Neural cell (in vitro differentiated cells): ENCODE data around the gene L3MBTL4. TPM values are rescaled to one million over a fixed set of nuclear protein-coding genes. Genes with fewer than 3 reads are reported as not detected.

Experiments
- H2AFZ ChIP-seq: fragments of 200-600, 300-800 bp; sonication (generic), shearing (Covaris generic); 2 replicates; pipeline ENCODE4 v1.6.0; 2014; ENCODE audit warnings: low read depth, mild to moderate bottlenecking, antibody characterized with exemption, low read length, moderate library complexity
- H3F3A ChIP-seq: fragments of 200-600 bp; shearing (Covaris generic); 2 replicates; pipeline ENCODE4 v1.6.1; 2016; ENCODE audit warnings: mild to moderate bottlenecking, moderate library complexity, mixed read lengths, antibody characterized with exemption, low read length; ENCODE audit not compliant: insufficient read depth, poor library complexity, severe bottlenecking
- H3K27ac ChIP-seq: fragments of 200-600, 300-800 bp; sonication (generic), shearing (Covaris generic); 2 replicates; pipeline ENCODE4 v1.5.1; 2014; ENCODE audit warnings: mild to moderate bottlenecking, low read length, moderate library complexity
- H3K27me3 ChIP-seq: fragments of 300-800, 200-600 bp; sonication (generic), shearing (Covaris generic); 2 replicates; pipeline ENCODE4 v1.6.0; 2014; ENCODE audit warnings: mild to moderate bottlenecking, low read depth, low read length, moderate library complexity; ENCODE audit not compliant: insufficient read depth
- H3K36me3 ChIP-seq: fragments of 300-800, 200-600 bp; sonication (generic), shearing (Covaris generic); 2 replicates; pipeline ENCODE4 v1.5.1; 2014; ENCODE audit warnings: mild to moderate bottlenecking, antibody characterized with exemption, low read length, moderate library complexity; ENCODE audit not compliant: insufficient read depth
- H3K4me2 ChIP-seq: fragments of 300-800, 200-600 bp; sonication (generic), shearing (Covaris generic); 2 replicates; pipeline ENCODE4 v1.6.0; 2014; ENCODE audit warnings: mild to moderate bottlenecking, low read length
- H3K4me3 ChIP-seq: fragments of 300-800, 200-600 bp; sonication (generic), shearing (Covaris generic); 2 replicates; pipeline ENCODE4 v1.5.1; 2014; ENCODE audit warnings: mild to moderate bottlenecking, low read length, moderate library complexity
- H3K79me2 ChIP-seq: fragments of 200-600 bp; shearing (Covaris generic); replicated peaks from 2 replicates; pipeline ENCODE4 v1.6.0; 2014; ENCODE audit warnings: mild to moderate bottlenecking, low read length, moderate library complexity; ENCODE audit not compliant: insufficient read depth
- H3K9ac ChIP-seq: fragments of 300-800, 200-600 bp; sonication (generic), shearing (Covaris generic); 2 replicates; pipeline ENCODE4 v1.6.1; 2016; ENCODE audit warnings: mild to moderate bottlenecking, low read length, mixed read lengths
- H3K9me2 ChIP-seq: fragments of 200-600 bp; shearing (Covaris generic); 2 replicates; pipeline ENCODE4 v1.6.1; 2016; ENCODE audit warnings: mild to moderate bottlenecking, low read length, mixed read lengths; ENCODE audit not compliant: insufficient read depth
- H3K9me3 ChIP-seq: fragments of 200-600, 300-800 bp; sonication (generic), shearing (Covaris generic); 2 replicates; pipeline ENCODE4 v1.6.1; 2016; ENCODE audit warnings: mild to moderate bottlenecking, mixed run types, low read length, moderate library complexity, mixed read lengths
- H4K20me1 ChIP-seq: fragments of 200-600 bp; shearing (Covaris generic); 2 replicates; pipeline ENCODE4 v1.6.1; 2016; ENCODE audit warnings: mild to moderate bottlenecking, mixed run types; ENCODE audit not compliant: insufficient read depth
- CTCF ChIP-seq: fragments of 450-650 bp; IDR thresholded peaks from 2 replicates; pipeline ENCODE4 v1.5.1; 2014; ENCODE audit warnings: antibody characterized with exemption, mild to moderate bottlenecking, moderate library complexity; ENCODE audit not compliant: poor library complexity, severe bottlenecking
- EP300 ChIP-seq: fragments of 450-650 bp; conservative IDR thresholded peaks from 2 replicates; pipeline ENCODE4 v1.6.1; 2014; ENCODE audit warnings: antibody characterized with exemption, mild to moderate bottlenecking, moderate library complexity; ENCODE audit not compliant: poor library complexity, severe bottlenecking
- EZH2 ChIP-seq: fragments of 200-600, 300-800 bp; shearing (Covaris generic), sonication (generic); IDR thresholded peaks from 2 replicates; pipeline ENCODE4 v1.6.1; 2014; ENCODE audit warnings: antibody characterized with exemption, low read length, borderline replicate concordance, mild to moderate bottlenecking; ENCODE audit not compliant: insufficient read depth, poor library complexity, severe bottlenecking
- MXI1 ChIP-seq: fragments of 450-650 bp; conservative IDR thresholded peaks from 2 replicates; pipeline ENCODE4 v1.6.1; 2014; ENCODE audit warnings: antibody characterized with exemption, mild to moderate bottlenecking; ENCODE audit not compliant: poor library complexity, severe bottlenecking
- POLR2AphosphoS5 ChIP-seq: IDR thresholded peaks from 2 replicates; pipeline ENCODE4 v1.6.1; 2012
- RAD21 ChIP-seq: fragments of 450-650 bp; conservative IDR thresholded peaks from 2 replicates; pipeline ENCODE4 v1.6.1; 2014; ENCODE audit warnings: antibody characterized with exemption, mild to moderate bottlenecking, moderate library complexity
- REST ChIP-seq: IDR thresholded peaks from 2 replicates; pipeline ENCODE4 v1.6.1; 2012; ENCODE audit warnings: borderline replicate concordance
- SMC3 ChIP-seq: fragments of 450-650 bp; conservative IDR thresholded peaks from 2 replicates; pipeline ENCODE4 v1.6.1; 2014; ENCODE audit warnings: antibody characterized with exemption, mild to moderate bottlenecking, moderate library complexity; ENCODE audit not compliant: poor library complexity
- TAF1 ChIP-seq: IDR thresholded peaks from 2 replicates; pipeline ENCODE4 v1.6.1; 2012; ENCODE audit warnings: low read depth
- polyA plus RNA-seq: library from polyadenylated mRNA; depleted of rRNA; stranded (reverse); fragments of >200 nt; gene quantifications from 2 replicates; pipeline ENCODE4 v1.2.3, GENCODE V29; 2014

L3MBTL4 gene
- polyA plus RNA-seq, 1 donor from 2014 or later: 0.90 TPM

GRCh38 chr18:5979176-5979888 lies 435.4 kb downstream of the L3MBTL4 start:
- no peak overlapping the region for H3K27ac ChIP-seq
- no peaks in the 10 kb centered on the region for H3K36me3 ChIP-seq
- no peak for TF ChIP-seq RAD21
- no peak for TF ChIP-seq TAF1
- no peak overlapping the region for H3K4me3 ChIP-seq
- no peaks in the 10 kb centered on the region for H3F3A ChIP-seq
- H2AFZ ChIP-seq: no peak overlapping the region
- H3K4me2 ChIP-seq: no peak overlapping the region
- no peak overlapping the region for H3K9ac ChIP-seq
- H3K79me2 ChIP-seq: no peaks in the 10 kb centered on the region
- H3K27me3 ChIP-seq: no peaks in the 10 kb centered on the region
- no peaks in the 10 kb centered on the region for H4K20me1 ChIP-seq
- no peaks in the 10 kb centered on the region for H3K9me2 ChIP-seq
- H3K9me3 ChIP-seq: no peaks in the 10 kb centered on the region

- Histone ChIP-seq H3K36me3 (no peaks in the 10 kb centered on the region), H3K9me3 (no peaks in the 10 kb centered on the region), H3K27me3 (no peaks in the 10 kb centered on the region), H3K27ac (no peak overlapping the region), H4K20me1 (no peaks in the 10 kb centered on the region), H3F3A (no peaks in the 10 kb centered on the region), H3K4me3 (no peak overlapping the region), H3K9me2 (no peaks in the 10 kb centered on the region), H3K4me2 (no peak overlapping the region), H3K79me2 (no peaks in the 10 kb centered on the region), H3K9ac (no peak overlapping the region), H2AFZ (no peak overlapping the region)
- TF ChIP-seq CTCF (no peak), EP300 (no peak), EZH2 (no peak), TAF1 (no peak), MXI1 (no peak), RAD21 (no peak), SMC3 (no peak), POLR2AphosphoS5 (no peak)
Measured at GRCh38 chr18:5977022-5977421, 437.7 kb downstream of the L3MBTL4 start.

- no peaks in the 10 kb centered on the region for H3K27me3 ChIP-seq
- no peaks in the 10 kb centered on the region for H3F3A ChIP-seq
- H3K9me2 ChIP-seq: no peaks in the 10 kb centered on the region
- H3K4me3 ChIP-seq: no peak overlapping the region
- no peak overlapping the region for H2AFZ ChIP-seq
- no peak overlapping the region for H3K4me2 ChIP-seq
- no peak overlapping the region for H3K27ac ChIP-seq
- no peaks in the 10 kb centered on the region for H3K9me3 ChIP-seq
- no peak for TF ChIP-seq RAD21
- TF ChIP-seq CTCF: no peak
- TF ChIP-seq SMC3: no peak
- no peak for TF ChIP-seq EP300
- no peak for TF ChIP-seq POLR2AphosphoS5
- no peak for TF ChIP-seq EZH2
- no peak for TF ChIP-seq REST
- no peak for TF ChIP-seq MXI1
- no peak for TF ChIP-seq TAF1
- H3K9ac ChIP-seq: no peak overlapping the region
- no peaks in the 10 kb centered on the region for H4K20me1 ChIP-seq
- H3K36me3 ChIP-seq: no peaks in the 10 kb centered on the region
- H3K79me2 ChIP-seq: no peaks in the 10 kb centered on the region
Measured at GRCh38 chr18:5975111-5976002, 439.4 kb downstream of the L3MBTL4 start.
